Renal cortex interstitium (tissue), 11 donors: ENCODE data around the gene FBP1. TPM values are rescaled to one million over a fixed set of nuclear protein-coding genes. Genes with fewer than 3 reads are reported as not detected.

Experiments
- DNase-seq, 11 donors: peaks; one replicate each; pipeline ENCODE4 v3.0.0-alpha.2; 2013; ENCODE audit warnings: low read depth in 9 of 11, low spot score in 4 of 11; ENCODE audit errors: extremely low read depth in 1 of 11
- polyA plus RNA-seq, 3 donors: library from polyadenylated mRNA; unstranded; fragments of 120-200 nt; gene quantifications; one replicate each; pipeline ENCODE4 v1.2.1, GENCODE V29; 2013; ENCODE audit not compliant: insufficient read length in 3 of 3

FBP1 gene
- polyA plus RNA-seq, 3 donors, result 44.3 to 61.2 (median 48.4) TPM

DNA sequence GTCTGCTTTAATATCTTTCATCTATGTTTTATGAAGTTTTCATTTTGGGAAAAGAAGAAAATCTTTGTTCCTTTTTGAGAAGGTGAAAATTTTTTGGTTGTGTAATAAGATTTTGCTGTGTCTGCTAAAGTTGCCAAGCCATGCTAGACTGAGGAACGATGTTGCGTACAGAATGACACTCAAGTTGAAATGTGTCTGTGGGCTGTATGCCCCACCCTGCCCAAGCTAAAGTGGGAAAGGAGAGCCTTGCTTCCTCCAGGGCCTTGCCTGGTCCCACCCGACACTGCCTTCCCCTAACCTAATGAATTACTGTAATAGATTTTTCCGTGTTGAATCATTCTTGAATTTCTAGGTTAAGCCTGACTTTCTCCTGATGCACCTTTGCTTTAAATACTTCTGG, 81.9 kb downstream of the FBP1 start:
- DNase-seq, result no peak

DNA sequence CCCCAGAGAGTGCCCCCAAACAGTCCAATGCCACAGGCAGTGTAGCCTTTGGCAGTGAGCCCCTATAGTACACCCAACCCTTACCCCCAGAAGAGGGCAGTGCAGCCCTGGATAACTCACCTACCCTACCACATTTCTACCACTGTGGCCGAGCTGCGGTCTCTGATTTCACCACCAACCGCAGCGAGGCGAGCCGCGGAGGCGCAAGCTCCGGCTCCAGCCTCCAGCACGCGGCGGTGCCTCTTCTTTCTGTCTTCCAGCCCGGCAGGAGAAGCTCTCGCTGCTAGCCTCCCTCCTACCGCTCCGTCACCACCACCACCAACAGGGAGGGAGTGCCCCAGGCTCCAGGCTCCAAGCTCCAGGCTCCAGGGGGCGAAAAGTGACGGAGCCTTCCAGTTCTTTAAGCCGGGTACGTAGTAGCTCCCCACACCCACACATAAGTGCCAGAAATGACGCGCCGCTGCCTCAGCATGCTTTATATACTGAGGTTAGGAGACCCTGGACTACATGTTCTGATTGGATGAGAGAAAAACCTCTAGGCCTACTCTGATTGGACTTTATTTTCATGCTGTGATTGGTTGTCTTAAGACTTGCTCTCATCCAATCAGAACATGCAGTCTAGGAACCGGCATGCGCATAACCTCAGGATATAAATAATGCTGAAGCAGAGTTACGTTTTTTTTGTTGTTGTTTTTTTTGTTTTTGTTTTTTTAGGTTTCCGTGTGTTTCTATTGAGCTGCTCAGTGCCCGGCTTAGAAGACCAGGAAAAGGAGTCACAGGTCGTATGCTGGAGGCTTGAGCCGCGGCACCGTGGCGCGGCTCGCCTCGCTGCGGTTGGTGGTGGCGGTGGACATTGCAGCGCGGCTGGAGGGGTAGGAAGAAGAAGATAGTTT, 84.6 kb downstream of the FBP1 start, which contains the start of gene PCAT7:
PCAT7 (plus strand) TSS at position 645 of the 893 bp plus-strand sequence.
- peak in 1 of 11 donors; percentile 9 for DNase-seq

DNA sequence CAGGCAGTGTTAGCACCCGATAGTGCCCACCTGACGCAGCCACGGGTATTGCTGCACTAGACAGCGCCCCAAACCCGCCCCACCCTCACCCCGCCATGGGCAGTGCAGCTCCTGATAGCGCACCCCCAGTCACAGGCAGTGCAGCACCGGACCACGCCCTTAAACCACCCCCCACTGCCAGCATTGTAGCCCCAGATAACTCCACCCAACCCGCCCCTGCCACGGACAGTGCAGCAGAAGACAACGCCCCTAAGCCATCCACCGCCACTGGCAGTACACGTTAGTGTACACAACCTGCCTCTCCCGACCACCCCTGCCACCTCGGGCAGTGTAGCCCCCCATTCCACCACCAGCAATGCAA, 85.3 kb downstream of the FBP1 start:
- no peak for DNase-seq

Other genes with a start within 250 kb of the FBP1 start
- under 1 TPM; 0.30 to 0.45 (median 0.33) TPM for gene PCAT7, start 84.4 kb downstream of the FBP1 start, polyA plus RNA-seq
- not detected for gene FBP2, start 45.7 kb downstream of the FBP1 start, polyA plus RNA-seq
- gene AOPEP, start 87.2 kb upstream of the FBP1 start, polyA plus RNA-seq, result 10 to 100 TPM; 56.6 to 63.4 (median 60.7) TPM